GM19240 (cell line): ENCODE data around the gene NDUFAF3.
"Not testable (repeated sequence)": the region's sequence is repeated elsewhere in the genome, so short reads cannot be mapped to it uniquely, and the experiment has no call there.

ENCODE experiments used
- DNase-seq: peaks from one replicate; pipeline ENCODE4 v3.0.0; 2011; ENCODE audit warnings: low spot score; ENCODE audit not compliant: insufficient read length

NDUFAF3 gene

DNA sequence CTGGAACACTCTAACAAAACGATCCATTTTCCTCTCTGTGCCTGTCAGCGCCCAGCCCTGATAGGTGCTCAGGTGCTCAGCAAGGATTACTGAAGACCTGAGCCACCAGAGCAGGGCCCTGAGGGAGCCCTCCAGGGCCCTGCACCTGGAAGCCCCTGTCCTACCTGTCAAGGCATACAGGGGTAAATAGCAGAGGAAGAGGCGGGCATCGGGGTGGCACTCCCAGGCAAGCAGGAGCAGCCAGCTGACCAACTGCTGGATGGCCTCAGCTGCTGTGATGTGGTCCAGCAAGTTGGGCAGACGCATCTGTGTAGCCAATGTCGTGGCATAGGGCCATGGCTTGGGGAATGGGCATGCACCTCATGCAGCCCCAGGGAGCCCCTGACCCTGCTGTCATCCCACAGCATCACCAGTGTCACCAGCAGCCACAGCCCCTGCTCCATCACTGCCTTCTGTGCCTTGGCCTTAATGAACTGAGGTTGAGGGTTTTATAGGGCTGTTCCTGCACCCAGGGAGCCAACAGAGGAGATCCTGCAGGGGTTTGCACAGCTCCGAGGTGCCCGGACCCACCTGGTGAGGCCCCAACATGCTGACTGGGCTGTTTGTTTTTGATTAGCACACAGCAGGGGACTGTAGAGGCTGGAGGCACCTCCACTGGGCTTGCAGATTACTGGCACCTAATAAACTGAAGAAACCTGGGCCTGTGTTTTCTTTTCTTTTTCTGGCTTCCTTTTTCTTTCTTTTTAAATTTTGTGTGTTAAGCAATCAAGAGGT is 22.6 kb upstream of the NDUFAF3 start:
- DNase-seq = no peak

DNA sequence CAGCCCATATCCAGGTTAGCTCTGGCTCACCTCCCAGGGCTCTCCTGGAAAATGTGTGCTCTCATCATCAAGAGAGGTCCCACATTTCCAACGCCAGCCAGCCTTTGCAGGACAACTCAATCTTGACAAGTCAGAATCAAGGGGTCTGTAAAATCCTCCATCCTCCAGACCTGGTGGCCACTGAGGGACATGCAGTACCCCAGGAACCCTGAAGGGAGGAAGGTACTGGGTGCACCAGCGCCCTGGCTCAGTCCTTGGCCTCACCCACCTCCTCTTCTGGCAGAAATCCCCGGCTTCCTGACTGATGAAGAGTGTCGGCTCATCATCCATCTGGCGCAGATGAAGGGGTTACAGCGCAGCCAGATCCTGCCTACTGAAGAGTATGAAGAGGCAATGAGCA is 20.8 kb upstream of the NDUFAF3 start:
- no peak for DNase-seq

DNA sequence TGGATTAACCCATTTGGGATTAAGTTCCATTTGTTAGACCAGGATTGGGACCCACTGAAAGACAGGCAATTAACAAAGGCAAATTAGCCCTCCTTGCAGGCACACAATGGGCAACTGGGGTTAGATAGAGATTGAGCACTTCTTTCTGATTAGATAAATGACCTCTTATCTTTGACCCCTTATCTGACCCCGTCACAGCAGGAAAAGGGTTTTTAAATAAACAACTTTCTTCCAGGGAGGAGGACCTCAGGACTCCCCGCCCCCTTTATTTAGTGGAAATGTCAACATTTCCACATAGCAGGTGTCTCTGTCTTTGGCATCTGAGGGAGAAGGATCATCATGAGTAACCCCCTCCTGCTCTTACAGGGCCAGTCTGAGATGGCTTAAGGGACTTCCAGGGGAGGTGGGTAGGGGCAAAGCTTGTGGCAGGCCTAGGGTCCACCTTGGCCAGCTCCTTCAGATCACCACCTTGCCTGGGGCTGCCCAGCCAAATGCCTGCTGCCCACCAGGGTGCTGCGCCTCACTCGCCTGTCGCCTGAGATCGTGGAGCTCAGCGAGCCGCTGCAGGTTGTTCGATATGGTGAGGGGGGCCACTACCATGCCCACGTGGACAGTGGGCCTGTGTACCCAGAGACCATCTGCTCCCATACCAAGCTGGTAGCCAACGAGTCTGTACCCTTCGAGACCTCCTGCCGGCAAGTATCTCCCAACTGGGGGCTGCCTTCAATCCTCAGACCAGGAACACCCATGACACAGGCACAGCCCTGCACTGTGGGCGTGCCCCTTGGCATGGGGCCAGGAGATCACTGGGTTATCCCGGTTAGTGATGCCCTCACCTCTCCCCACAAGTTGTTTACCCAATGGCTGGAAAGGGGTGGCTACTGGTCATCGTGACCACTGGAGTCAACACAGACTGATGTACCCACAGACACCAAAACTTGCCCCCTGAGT is 17.3 kb upstream of the NDUFAF3 start:
- DNase-seq = no peak

DNA sequence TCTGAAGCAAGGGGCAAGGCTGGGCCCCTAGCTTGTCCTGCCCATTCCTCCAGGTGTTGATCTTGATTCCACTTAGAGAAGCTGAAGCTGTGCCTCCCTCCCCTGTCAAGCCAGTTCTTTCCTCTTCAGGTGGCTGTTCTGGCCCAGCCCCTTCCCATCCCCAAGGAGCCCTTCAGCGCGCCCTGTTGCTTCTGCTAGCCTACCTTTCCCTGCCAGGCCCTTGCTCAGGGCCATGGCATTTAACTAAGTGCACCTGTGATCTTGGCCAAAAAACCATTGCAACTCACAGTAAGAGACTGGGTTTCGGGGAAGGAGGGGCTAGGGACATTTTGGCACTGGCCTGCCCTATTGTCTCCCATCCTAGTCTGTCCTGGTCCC is 16.6 kb upstream of the NDUFAF3 start:
- no peak for DNase-seq

DNA sequence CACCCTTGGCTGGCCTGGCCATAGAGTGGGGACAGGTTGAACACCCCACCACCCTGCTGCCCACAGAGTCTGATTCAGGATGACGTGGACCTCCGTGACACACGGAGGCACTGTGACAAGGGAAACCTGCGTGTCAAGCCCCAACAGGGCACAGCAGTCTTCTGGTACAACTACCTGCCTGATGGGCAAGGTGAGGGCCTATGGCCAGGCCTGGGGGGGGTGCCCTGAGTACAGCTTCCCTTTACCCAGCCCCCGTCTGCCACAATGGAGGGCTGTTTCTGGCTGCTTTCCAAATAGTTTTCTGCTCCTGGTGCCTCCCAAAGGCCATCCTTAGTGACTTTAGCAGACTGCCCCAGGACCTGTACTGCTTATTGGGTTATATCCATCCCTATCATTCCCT is 15.9 kb upstream of the NDUFAF3 start:
- no peak for DNase-seq

DNA sequence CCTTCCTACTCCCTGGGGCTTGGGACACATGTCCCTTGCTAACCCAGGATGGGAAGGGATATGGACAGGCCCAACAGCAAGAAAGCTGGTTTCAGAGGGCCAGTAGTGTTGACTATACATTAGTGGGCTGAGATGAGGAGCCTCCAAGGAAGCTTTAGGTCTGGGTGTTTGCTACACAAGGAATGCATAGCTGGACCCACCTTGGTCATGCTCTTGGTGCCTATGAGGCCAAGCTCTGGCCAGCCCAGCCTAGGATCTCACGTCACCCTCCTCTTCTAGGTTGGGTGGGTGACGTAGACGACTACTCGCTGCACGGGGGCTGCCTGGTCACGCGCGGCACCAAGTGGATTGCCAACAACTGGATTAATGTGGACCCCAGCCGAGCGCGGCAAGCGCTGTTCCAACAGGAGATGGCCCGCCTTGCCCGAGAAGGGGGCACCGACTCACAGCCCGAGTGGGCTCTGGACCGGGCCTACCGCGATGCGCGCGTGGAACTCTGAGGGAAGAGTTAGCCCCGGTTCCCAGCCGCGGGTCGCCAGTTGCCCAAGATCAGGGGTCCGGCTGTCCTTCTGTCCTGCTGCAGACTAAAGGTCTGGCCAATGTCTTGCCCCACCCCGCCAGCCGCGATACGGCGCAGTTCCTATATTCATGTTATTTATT is 15.4 kb upstream of the NDUFAF3 start:
- DNase-seq = no peak

DNA sequence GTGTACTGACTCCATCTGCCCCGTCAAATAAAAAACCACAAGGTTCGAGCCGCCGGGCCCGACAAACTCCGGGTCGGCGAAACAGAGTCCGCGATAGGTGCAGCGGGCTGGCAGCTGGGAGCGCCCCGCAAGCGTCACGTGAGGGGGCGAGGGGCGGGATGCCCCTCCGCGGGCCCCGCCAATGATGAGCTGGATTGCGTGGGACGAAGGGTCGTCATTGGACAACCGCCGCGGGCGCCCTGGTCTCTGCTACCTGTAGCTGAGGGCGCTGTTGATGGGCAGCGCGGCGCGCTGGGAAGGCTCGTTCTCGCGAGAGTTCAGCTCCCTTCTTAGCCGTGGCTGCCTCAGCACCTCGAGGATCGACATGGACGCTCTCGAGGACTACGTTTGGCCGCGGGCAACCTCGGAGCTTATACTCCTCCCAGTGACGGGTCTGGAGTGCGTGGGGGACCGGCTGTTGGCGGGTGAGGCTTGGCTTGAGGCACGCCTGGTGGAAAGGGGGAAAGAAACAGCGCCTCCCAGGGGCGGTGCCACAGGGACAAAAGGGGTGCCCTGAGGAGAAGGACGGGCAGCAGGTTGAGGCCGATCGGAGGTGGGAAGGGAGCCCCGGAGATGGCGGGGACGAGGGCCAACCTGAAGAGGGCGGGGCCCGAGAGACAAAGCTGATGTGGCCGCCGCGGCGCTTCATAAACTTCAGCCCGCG is 14.7 kb upstream of the NDUFAF3 start, which contains the start of gene WDR6:
Gene WDR6 (plus strand): TSS at position 324 of the 703 bp plus-strand sequence. CDS start 41 bp downstream, at position 365.
- DNase-seq = peak; percentile 94

DNA sequence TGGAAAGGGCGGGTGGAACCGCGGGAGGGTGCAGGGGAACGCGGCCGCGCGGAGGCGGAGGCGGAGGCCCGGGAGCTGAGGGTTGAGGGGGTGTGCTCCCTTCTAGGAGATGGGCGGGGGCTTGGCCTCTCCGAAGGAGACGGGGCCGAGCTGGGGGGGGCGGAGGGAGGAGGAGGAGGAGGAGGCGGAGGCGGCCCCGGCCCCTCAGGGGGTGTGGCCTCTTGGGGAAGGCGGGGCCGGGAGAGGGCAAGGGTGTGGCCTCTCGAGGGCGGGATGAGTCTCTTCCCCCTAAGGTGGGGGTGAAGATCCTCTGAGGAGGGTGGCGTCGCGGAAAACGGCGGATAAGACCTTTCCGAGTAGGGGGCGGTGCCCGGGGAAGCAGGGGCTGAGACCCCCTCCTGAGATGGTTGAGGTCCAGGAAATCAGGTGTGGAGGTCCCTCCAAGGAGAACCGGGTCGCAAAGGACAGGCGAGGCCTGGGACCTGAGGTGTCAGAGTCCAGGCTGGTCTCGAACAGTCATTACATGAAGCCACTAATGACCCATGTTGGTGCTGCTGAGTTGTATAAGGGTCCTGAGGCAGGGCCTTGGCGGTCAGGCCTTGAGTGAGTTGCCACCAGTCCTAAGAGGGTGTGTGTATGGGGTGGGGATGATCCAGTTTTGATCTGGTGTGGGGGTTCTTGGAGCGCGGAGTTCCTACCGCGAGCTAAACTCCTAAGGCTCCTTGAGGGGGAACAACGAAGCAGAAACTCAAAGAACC is 14.0 kb upstream of the NDUFAF3 start:
- peak; percentile 64 for DNase-seq

DNA sequence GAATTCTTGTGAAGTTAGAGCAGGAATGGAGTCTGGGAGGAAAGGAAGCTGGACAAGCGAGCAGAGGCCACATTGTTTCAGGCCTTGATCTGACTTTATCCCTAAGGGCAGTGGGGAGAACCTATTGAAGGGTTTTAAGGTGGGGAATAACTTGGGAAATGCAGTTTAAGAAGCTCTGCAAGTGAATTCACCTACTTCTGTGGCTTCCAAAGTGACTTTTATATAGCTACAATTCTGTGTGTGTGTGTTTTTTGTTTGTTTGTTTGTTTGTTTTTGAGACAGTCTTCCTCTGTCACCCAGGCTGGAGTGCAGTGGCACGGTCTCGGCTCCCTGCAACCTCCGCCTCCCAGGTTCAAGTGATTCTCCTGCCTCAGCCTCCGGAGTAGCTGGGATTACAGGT is 13.3 kb upstream of the NDUFAF3 start:
- not testable (repeated sequence) for DNase-seq

DNA sequence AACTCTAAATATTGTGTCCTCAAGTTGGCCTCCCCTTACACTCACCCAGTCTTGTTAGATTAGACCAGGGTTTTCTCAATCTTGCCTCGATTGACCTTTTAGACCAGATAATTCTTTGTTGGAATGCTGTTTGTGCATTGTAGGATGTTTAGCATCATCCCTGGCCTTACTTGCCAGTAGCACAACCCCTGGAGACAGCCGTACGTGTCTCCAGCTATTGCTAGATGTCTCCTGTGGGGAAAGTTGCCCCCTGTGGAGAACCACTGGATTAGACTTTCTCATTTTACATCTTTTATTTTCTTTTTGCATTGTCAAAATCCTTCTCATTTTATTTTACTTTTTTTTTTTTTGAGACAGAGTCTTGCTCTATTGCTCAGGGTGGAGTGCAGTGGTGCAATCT is 12.5 kb upstream of the NDUFAF3 start:
- DNase-seq = no peak

DNA sequence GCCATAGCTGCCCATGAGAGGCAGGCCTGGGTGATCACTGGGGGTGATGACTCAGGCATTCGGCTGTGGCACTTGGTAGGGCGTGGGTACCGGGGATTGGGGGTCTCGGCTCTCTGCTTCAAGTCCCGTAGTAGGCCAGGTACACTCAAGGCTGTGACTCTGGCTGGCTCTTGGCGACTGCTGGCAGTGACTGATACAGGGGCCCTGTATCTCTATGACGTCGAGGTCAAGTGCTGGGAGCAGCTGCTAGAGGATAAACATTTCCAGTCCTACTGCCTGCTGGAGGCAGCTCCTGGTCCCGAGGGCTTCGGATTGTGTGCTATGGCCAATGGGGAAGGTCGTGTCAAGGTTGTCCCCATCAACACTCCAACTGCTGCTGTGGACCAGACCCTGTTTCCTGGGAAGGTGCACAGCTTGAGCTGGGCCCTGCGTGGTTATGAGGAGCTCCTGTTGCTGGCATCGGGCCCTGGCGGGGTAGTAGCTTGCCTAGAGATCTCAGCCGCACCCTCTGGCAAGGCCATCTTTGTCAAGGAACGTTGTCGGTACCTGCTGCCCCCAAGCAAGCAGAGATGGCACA is 9.4 kb upstream of the NDUFAF3 start:
- no peak for DNase-seq

DNA sequence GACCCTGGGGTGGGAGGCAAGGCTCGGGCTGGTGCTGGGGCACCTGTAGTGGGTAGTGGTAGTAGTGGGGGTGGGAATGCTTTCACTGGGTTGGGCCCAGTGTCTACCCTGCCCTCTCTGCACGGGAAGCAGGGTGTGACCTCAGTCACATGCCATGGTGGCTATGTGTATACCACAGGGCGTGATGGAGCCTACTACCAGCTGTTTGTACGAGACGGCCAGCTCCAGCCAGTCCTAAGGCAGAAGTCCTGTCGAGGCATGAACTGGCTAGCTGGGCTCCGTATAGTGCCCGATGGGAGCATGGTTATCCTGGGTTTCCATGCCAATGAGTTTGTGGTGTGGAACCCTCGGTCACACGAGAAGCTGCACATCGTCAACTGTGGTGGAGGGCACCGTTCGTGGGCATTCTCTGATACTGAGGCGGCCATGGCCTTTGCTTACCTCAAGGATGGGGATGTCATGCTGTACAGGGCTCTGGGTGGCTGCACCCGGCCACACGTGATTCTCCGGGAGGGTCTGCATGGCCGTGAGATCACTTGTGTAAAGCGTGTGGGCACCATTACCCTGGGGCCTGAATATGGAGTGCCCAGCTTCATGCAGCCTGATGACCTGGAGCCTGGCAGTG is 8.7 kb upstream of the NDUFAF3 start:
- DNase-seq = no peak

DNA sequence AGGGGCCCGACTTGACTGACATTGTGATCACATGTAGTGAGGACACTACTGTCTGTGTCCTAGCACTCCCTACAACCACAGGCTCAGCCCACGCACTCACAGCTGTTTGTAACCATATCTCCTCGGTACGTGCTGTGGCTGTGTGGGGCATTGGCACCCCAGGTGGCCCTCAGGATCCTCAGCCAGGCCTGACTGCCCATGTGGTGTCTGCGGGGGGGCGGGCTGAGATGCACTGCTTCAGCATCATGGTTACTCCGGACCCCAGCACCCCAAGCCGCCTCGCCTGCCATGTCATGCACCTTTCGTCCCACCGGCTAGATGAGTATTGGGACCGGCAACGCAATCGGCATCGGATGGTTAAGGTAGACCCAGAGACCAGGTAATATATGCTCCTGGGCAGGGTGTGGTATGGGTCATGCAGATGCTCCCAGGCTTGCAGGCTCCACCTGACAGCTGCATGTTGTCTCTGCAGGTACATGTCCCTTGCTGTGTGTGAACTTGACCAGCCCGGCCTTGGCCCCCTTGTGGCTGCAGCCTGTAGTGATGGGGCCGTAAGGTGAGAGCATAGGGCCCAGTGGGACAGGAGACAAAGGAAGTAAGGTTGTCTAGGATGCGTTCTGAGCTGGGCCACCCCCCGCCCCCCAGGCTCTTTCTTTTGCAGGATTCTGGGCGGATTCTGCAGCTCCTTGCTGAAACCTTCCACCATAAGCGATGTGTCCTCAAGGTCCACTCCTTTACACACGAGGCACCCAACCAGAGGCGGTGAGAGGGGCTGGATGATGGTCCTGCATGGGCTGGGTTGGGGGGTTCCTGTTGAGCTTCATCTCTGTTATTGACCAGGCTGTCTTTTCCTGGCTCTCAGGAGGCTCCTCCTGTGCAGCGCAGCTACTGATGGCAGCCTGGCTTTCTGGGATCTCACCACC is 7.9 kb upstream of the NDUFAF3 start:
- DNase-seq = no peak

DNA sequence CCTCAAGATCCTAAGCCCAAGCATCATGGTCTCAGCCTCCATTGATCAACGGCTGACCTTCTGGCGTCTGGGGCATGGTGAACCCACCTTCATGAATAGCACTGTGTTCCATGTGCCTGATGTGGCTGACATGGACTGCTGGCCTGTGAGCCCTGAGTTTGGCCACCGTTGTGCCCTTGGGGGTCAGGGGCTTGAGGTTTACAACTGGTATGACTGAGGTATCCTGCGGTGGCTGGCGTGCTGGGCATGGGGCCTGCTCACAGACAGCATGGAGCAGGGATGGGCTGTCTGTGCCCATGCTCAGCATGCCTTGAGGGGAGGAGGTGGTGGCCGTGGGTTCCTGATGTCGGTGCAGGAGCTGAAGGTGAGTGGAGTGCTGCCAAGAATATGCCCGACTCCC is 6.8 kb upstream of the NDUFAF3 start:
- DNase-seq = no peak

DNA sequence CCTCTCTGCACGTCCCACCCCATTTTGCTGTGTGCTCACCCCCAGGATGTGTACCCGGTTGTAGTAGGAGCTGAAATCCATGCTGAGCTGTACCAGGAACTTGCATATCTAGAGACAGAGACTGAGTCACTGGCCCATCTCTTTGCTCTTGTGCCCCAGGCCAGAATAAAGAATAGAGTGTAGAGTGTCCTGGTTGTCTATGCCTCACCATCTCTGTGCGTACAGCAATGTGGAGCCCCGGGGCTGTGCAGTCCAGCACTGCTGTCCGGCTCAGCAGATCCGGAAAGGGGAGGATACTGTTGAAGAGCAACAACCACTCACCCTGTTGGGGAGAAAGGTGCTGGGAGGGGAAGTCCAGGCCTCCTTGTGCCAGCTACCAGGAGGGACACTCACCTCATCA is 6.2 kb upstream of the NDUFAF3 start:
- no peak for DNase-seq

DNA sequence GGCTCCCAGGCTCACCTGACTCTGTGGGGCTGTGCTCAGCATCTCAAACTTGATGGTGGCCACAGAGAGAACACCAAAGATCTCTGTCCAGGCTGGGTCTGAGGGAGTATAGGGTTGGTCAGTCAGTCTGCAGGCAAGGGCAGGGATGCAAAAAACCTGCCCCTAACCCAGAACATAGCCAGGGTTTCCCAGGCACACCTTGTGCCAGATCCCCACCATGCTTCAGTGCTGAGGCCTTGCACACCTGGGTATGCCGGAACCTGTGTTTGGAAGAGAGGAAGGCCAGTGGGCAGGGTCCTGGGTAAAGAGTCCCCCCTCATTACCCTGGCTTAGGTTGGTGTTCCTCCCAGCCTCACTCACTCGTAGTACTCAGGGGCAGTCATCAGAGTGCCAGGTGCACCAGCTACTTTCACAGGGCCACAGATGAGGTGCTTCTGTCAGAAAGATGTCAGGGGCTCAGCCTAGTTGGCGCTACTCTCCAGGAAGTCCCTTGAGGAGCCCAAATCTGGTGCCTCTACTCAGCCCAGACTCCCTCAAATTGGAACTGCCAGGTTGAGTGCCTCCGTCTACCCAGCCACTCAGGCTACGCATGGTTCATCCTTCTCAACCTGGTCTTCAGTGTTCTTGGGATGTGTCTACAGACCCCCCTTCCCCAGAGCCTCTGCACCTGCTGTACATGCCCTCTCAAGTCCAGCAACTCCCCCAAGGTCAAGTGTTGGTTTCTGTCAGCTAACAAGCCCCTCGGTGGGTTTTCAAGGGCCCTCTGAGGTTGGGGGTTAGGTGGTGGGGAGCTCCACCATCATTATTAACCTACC is 5.3 kb upstream of the NDUFAF3 start:
- no peak for DNase-seq

DNA sequence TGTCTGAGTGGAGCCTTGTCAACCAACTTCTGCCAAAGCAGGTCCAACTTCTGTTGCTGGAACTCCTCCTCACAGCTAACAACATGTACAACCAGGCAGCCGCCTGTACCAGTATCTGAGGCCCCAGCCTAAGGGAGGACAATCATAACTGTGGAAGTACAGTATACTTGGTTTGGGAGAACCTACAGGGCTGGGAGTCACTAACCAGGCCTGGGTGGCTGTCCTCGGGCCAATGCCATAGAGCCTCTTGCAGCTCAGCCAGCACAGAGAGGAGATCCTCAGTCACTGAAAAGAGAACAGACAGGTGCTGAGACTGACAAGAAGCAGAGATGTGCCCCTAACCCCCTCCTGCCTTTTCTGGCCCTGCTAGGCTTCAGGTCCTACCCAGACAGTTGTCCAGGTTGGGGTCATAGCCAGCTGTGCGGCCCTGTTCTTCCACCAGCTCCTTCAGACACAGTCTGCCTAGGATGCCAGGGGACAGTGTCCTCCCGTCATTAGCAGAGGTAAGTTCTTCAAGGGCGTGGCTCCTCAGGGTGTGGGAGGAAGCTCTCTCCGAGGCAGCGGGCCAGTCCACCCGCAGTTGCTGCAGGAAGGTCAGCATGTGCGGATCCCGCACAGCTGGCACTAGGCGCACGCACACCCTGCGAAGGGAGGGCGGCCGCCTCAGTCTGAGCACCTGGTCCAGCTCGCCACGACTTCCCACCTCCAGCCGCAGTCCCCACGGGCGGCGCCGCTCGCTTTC is 4.5 kb upstream of the NDUFAF3 start:
- DNase-seq = no peak
